Activated CD4-positive, alpha-beta T cell treated with anti-CD3 and anti-CD28 coated beads, Interleukin-2, amount 50 U/mL, for 16 hours (primary cell): ENCODE results near the gene KIAA1191.
"Not testable (repeated sequence)": the region's sequence is repeated elsewhere in the genome, so short reads cannot be mapped to it uniquely, and the experiment has no call there.

Experiments
- DNase-seq: peaks from one replicate; pipeline ENCODE4 v3.0.0-alpha.2; 2020

KIAA1191 gene

DNA sequence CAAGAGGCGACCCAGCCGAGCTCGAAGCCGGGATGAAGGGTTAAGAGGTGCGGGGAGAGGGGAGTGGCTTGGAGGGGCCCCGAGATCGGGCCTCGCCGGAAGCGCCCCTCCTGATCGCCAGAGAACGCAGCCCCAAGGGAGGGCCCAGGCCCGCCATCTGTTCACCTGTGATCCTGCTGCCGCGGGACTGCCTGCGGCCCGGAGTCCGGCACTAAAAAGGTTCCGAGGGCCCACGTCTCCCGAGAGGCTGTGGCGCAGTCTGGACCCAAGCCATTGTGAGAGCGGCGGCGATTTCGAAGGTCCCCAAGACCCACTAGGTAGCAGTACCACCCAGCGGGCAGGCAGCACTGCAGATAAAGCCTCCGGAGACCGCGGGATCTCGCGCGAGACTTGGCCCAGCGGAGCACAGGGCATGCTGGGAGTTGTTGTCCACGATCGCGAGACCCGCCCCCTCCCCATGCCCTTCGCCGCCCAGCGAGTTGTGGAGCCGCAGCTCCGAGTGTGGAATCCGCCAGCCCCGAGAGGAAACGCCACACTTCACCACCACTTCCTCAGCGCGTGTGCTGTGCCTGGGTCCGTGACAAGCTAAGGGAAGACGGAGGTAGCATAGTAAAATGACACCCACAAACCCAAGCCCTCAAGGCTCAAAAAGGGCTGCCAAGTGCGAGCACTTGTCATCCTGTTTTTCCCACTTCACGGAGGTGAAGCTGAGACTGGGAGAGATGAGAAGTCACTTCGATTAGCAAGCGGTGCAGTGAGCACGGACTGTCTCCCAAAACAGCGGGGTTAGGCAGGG is at the start of gene KIAA1191:
TSS of gene KIAA1191 (minus strand) at position 328 of the 796 bp plus-strand sequence. CDS start 2,256 bp downstream, outside the sequence.
- DNase-seq: peak; percentile 96

DNA sequence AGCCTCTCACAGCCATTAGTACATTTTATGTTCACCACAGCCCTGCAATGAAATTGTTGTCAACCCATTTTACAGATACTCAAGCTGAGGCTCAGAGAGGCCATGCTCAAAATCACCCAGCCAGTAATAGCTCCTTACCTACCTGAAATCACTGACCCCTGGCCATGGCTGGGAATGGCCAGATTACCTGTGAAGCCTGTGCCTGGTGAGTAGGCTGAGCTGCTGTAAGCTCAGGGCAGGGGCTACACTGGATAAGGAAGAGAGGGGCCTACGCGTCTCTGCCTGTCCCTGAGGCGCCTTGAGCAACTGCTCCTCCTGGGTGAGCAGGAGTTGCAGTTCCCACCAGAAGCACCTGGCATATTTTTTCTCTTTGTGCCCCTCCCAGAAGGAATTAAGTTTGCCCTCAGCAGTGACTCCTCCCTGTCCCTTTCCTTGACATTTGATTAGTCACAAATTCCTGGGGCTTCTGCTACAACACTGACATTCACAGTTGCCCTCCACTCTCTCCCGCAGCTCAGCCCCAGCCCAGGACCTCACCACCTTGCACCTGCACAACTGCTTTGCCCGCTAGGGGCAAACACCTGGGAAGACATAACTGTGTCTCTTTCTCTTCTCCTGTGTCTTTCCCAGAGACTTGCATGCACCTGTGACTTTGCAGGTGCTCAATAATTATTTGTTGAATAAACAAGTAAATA is 49.1 kb upstream of the KIAA1191 start:
- no peak for DNase-seq

- no peak for DNase-seq
Observed at GRCh38 chr5:176409765-176410164, 48.2 kb upstream of the KIAA1191 start.

- DNase-seq: no peak
Observed at GRCh38 chr5:176408590-176408989, 47.0 kb upstream of the KIAA1191 start.

DNA sequence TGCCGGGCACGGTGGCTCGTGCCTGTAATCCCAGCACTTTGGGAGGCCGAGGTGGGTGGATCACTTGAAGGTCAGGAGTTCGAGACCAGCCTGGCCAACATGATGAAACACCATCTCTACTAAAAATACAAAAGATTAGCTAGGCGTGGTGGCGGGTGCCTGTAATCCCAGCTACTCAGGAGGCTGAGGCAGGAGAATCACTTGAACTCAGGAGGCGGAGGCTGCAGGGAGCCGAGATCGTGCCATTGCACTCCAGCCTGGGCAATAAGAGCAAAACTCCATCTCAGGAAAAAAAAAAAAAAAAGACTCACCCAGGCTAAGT is 46.6 kb upstream of the KIAA1191 start:
- not testable (repeated sequence) for DNase-seq

DNA sequence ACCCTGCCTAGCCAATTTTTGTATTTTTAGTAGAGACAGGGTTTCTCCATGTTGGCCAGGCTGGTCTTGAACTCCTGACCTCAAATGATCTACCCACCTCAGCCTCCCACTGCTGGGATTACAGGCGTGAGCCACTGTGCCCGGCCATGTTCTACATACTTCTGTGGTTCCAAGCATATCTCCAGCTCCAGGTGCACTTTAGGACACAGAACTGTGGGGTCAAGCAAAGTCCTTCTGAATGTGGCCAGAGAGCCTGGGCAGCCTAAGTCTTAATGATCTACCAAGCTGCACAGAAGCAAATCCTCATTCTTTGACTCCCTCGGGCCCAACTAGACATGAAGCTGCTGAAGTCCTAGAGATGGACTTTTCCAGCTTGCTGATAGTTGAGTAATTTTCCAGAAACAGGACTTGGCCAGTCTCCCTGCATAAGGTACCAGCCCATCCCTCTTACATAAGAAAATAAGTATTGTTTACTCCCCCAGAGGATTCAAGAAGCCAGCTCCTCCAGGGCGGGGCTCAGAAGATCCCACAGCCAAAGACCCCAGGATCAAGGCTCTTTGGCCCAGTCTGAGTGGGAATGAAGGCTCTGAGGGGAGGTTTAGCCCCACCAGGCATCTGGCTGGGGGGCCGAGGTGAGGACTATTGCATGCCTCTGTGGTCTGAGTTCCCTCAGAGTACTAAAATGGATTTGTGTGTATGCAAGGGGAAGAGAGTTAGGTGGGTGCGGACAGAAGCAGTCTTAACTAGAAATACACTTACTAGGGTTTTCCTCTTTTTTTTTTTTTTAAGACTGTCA is 46.1 kb upstream of the KIAA1191 start:
- DNase-seq: no peak

GRCh38 chr5:176406436-176407052 is 45.0 kb upstream of the KIAA1191 start:
- DNase-seq: no peak

GRCh38 chr5:176405656-176406435 is 44.3 kb upstream of the KIAA1191 start:
- no peak for DNase-seq

- no peak for DNase-seq
Observed at GRCh38 chr5:176401281-176402205, 40.0 kb upstream of the KIAA1191 start.

- no peak for DNase-seq
Observed at GRCh38 chr5:176400382-176401156, 39.0 kb upstream of the KIAA1191 start.

- no peak for DNase-seq
Observed at GRCh38 chr5:176397736-176398420, 36.3 kb upstream of the KIAA1191 start.

DNA sequence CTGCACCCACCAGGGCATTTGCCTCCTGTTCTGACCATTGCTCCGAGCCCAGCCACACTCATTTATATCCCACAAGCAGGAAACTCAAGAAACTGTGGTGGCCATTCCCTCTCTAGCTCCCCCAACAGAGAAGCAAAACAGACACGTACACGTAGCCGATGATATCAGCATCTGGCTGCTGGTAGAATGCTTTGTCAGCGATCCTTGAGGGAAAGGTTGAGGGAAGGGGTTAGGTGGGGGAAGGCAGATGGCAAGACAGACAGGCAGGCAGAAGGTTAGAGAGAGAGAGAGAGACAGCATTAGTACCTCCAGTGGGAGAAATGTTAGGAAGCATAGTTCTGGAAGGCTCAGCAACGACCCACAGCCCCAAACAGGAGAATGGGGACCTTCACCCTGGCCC is 34.8 kb upstream of the KIAA1191 start:
- DNase-seq: no peak

DNA sequence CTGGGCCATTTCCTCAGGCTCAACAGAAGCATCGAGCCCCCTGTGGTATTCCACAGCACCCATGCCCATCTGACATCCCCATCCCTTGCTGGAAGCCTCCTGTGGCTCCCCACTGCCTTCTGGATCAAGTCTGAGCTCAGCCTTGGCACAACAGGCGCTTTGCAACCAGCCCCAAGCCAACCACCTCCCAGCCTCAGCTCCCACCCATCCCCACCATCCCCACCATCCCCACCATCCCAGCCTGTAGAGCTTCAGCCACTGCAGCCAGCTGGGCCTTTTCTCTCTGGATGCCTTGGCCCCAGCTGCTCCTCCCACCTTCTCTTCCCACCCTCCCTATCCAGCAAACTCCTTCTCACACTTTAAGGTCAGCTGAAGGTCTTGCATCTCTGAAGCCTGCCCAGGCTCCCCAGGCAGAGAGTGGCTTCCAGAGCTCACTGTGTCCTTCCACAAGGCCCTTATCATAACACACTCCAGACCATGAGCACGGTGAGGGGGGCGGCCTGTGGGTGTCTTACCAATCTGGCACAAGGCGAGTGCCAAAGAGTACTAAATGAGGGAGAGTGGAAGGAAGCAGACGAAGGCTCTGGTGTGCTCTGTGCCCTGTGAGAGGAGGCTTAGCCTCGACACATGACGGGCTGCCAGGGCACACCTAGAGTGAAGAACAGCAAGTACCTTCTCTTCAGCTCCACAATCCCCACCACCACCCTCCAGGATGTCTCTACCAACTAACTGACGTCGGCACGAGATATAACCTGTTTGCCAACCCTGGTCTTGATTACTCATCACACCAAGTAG is 33.5 kb upstream of the KIAA1191 start:
- DNase-seq: no peak

DNA sequence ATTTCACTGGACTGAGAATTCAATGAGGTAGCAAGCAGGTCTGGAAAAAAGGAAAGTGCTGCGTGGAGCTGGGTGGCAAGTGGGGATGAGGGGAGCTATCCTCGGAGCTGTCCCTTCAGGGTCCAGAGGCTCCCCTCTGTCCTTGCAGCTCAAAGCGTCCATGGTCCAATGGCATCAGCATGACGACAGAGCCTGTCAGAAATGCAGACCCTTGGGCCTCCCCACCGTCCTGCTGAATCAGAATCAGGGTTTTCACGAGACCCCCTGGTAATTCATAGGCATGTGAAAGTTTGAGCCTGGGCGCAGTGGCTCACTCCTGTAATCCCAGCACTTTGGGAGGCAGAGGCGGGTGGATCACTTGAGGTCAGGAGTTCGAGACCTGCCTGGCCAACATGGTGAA is 32.5 kb upstream of the KIAA1191 start:
- no peak for DNase-seq

GRCh38 chr5:176392526-176392925 is 31.0 kb upstream of the KIAA1191 start:
- no peak for DNase-seq

DNA sequence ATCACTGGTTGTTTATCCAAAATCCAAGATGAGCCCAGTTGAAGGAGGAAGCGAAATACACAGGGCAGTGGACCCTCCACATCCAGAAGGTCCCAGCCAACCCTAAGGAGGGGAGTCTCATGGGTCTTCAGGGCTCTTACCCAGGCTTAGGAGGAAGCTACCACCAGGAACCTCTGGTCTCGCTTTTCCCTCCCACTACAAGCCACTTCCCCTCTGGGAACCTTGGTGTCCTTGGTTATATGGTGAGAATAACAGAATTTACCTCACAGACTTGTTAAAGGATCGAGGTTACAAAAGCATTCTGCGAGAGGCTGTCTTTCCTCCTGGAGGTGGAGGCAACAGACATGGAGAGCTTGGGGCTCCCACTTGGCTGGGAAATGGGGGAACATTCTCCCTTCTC is 30.4 kb upstream of the KIAA1191 start:
- DNase-seq: no peak

- DNase-seq: no peak
Observed at GRCh38 chr5:176391479-176391878, 29.9 kb upstream of the KIAA1191 start.

DNA sequence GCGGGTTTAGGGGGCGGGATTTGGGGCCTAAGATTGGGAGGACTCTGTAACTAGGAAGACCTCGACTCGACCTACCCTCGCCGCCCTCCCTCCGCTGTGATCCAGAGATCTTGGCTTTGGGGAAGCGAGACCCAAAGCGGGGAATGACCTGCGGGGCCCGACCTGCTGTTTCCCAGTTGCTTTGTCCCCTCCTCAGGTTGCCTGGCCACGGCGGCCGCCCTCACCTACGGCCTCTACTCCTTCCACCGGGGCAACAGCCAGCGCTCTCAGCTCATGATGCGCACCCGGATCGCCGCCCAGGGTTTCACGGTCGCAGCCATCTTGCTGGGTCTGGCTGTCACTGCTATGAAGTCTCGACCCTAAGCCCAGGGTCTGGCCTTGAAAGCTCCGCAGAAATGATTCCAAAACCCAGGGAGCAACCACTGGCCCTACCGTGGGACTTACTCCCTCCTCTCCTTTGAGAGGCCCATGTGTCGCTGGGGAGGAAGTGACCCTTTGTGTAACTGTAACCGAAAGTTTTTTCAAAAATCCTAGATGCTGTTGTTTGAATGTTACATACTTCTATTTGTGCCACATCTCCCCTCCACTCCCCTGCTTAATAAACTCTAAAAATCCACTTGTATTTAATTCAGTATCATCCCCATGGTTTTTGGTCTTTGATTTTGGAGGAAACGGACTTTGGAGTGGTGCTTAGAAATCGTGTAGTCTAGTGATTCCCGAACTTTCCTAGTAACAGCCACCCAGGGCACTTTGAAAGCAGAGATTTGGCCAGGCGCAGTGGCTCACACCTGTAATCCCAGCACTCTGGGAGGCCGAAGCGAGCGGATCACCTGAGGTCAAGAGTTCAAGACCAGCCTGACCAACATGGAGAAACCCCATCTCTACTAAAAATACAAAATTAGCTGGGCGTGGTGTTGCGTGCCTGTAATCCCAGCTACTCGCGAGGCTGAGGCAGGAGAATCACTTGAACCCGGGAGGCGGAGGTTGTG is 27.9 kb upstream of the KIAA1191 start:
- no peak for DNase-seq
